HS-27A (cell line): ENCODE results near the gene HERPUD2.
"Not testable (repeated sequence)": the region's sequence is repeated elsewhere in the genome, so short reads cannot be mapped to it uniquely, and the experiment has no call there.

ENCODE experiments used
- DNase-seq: peaks from one replicate; pipeline ENCODE4 v3.0.0-alpha.2; 2012; ENCODE audit warnings: low read depth, missing footprints

HERPUD2 gene

DNA sequence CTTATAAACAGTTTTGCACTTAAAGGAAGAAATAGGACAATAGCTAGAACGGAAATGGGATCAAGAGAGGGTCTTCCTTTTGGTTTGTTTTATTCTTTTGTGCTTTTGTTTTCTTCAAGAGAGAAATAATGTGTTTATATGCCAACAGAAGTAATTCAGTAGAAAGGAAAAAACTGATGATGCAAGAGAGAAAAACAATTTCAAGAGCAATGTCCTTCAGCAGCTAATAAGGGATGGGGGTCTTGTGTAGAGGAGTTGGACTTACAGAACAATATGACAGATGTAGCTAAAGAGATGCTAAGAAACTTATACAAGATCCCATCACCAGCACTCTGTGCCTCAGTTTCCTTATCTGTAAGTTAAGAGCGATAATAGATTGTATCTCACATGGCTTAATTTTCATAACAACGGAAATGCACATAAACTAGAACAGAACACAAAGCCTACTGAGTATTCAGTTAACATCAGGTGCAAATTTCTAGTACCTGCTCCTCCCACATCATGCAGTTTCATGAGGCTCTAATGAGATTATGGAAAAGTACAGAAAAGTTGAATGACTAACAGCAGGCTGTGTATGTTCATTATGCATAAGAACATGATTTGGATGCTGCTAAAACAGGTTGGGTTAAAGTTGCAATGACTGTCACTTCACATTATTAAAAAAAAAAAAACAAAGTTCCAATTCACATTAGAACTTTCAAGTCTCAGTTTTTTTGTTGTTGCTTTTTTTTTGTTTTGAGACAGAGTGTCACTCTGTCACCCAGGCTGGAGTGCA is 17.2 kb downstream of the HERPUD2 start:
- no peak for DNase-seq

DNA sequence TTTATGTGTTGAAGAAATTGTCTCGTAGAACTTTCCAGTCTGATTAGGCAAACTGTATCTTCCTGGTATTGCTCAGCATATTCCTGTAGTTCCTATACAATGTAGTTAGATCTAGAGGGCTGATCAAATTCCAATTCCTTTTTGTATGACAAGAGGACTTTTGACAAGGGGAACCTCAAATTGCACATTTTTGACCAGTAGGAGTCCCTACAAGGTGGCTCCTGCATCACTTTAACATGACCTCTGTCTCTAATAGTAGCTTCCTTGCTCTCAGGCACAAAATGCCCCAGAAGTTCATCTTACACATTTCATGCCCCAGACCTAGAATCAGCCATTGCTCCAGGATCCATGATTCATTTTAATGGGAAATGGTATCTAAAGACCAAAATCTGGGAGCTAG is 18.7 kb downstream of the HERPUD2 start:
- DNase-seq, result no peak

DNA sequence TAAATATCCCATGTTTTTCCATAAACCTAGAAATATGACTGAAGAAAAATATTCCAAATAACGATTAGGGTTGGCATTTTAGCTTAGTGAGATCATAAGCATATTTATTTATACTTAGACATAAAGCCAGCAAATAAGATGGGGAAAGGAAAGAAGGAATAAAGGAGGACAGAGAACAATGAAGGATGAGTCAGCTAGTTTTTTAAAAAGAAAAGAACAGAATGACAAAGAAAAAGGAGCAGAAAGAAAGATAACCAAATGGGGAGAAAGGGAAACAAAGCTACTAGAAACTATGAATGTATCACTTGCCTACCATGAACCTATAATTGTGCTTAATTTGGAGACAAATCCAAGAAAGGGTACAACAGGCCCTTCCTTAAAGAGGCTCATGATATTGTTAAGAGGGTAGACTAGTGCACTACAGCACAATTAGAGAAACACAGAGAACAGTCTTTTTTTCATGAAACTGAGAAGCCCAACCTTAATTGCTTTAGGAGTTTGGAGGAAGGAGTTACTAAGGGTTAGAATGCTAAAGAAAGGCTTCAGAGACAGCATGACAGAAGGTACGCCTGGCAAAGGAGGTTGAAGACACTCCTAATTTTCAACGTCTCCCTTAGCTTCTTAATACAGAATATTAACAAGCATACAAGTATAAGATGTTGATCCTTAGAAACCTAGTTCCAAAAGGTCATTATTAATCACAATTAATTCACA is 23.9 kb downstream of the HERPUD2 start:
- no peak for DNase-seq

DNA sequence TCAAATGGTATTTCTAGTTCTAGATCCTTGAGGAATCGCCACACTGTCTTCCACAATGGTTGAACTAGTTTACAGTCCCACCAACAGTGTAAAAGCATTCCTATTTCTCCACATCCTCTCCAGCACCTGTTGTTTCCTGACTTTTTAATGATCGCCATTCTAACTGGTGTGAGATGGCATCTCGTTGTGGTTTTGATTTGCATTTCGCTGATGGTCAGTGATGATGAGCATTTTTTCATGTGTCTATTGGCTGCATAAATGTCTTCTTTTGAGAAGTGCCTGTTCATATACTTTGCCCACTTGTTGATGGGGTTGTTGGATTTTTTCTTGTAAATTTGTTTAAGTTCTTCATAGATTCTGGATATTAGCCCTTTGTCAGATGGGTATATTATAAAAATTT is 34.5 kb downstream of the HERPUD2 start:
- not testable (repeated sequence) for DNase-seq

DNA sequence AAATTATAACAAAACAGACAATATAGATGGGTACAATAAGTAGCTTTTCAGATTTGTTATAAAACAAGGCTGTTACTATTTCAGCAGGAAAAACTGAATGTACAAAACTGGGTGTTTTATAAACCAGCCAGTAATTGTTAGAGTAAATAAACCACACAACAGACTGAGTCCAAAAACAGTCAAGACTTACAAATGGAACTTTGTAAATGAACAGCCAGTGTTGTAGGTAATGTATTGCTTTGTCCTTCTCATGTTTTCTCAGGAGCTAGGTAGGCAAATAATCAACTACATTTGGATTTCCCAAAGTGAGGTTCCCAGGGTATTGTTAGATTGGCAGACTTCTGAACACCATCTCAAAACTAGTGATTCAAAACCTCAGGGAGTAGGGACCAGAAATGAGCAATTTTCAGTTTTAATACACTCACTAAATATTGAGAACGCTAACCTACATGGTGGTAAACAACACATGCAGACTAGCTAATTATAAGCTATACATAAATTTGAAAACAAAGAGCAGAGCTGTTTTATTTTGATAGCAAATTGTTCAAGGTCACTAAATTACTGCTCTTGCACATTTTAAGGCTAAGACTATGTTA is 36.2 kb downstream of the HERPUD2 start:
- DNase-seq, result no peak

DNA sequence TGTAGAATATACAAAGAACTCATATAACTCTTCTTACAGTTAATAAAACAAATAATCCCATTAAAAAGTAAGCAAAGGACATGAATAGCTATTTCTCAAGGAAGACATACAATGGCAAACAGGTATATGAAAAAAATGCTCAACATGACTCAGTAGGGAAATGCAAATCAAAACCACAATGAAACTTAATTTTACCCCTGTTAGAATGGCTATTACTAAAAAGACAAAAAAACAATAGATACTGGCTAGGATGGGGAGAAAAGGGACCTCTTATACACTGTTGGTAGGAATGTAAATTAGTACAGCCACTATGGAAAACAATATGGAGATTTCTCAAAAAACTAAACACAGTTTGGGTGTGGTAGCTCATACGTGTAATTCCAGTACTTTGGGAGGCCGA is 37.8 kb downstream of the HERPUD2 start:
- DNase-seq, result no peak

DNA sequence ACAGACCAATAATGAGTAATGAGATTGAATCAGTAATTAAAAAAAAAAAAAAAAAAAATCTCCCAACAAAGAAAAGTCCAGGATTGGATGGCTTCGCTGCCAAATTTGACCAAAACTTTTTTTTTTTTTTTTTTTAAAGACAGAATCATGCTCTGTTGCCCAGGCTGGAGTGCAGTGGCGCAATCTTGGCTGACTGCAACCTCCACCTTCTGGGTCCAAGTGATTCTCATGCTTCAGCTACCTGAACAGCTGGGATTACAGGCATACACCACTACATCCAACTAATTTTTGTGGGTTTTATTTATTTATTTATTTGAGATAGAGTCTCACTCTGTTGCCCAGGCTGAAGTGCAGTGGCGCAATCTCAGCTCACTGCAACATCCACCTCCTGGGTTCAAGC is 40.4 kb downstream of the HERPUD2 start:
- not testable (repeated sequence) for DNase-seq

DNA sequence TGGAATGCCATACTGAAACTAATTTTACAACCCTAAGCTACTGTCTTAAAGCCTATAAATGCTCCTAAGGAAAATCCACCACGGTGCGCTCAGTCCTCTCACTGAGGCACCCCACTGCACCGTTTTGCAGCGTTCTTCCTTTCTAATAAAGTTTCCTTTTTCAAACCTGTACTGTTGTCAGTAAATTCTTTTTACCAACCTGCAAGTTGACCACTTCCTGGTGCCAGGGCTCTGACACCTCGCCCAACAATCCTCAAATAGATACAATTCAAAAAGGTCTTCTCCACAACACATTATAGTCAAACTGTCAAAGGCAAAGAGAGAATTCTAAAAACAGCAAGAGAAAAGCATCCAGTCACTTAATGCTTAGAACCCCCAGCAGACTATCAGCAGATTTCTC is 42.8 kb downstream of the HERPUD2 start:
- no peak for DNase-seq

DNA sequence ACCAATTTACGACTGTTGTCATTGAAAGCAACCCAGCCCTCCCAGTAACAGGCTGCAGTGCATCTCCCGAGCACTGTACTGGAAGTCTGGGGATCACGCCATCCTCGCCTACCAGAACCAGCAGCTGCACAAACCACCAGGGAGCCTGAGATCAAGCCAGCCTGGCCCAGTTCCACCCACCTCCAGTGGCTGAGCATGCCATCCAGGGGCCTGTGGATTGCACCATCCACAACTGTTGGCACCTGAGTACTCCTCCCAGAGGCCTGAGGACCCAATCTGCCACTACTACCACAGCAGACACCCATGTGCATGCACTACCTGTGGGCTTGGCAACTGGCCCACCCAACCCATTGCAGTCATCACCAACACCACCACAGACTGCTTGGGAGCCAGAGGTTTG is 44.2 kb downstream of the HERPUD2 start:
- DNase-seq, result no peak

DNA sequence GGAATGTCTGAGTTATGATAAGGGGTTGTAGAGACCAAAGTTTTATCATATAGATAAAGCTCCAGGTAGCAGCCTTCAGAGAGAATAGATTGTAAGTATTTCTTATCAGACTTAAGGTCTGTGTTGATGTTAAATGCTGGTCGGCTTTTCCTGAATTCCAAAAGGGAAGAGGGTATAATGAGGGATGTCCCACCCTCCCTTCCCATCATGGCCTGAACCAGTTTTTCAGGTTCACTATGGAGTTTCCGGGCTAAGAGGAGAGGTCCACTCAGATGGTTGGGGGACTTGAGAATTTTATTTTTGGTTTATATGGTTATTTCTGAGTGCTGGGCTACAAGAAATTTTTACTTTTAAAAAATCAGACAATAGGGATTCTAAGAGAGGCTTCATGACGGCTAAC is 45.2 kb downstream of the HERPUD2 start:
- no peak for DNase-seq

DNA sequence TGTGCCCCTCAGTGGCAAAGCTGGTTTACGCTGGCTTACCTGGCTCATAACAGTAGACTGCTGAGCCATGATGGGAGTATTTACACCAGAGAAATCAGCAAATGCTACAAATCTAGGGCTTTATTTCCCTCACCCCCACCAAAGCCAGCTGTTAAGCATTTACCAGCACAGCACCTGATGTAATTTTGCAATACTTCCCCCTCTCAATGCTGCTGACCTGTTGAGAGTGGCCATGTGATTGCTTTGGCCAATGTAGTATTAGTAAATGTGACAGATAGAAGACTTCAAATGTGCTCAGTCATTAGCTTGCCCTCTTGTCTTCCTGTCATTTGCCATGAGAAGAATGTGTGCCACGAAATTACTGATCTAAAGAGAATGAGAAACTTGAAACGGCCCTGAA is 46.6 kb downstream of the HERPUD2 start:
- DNase-seq, result no peak

DNA sequence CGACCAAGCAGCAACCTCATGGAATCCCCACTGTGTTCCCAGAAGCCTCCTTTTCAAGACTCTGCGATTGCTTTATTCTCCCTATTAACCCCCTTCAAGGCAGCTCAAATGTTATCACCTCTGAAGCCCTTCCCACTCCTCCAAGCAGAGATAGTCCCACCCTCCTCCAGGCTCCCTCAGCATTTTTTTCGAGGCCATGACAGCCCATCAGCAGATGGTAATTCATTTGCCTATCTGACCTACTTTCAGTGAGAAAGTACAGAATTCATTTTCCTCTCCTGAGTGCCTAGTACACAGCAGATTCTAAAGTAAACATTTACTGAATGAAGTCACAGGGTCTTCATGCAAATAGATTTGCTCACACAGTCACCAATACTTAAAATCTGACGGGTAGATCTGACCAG is 47.8 kb downstream of the HERPUD2 start:
- no peak for DNase-seq

DNA sequence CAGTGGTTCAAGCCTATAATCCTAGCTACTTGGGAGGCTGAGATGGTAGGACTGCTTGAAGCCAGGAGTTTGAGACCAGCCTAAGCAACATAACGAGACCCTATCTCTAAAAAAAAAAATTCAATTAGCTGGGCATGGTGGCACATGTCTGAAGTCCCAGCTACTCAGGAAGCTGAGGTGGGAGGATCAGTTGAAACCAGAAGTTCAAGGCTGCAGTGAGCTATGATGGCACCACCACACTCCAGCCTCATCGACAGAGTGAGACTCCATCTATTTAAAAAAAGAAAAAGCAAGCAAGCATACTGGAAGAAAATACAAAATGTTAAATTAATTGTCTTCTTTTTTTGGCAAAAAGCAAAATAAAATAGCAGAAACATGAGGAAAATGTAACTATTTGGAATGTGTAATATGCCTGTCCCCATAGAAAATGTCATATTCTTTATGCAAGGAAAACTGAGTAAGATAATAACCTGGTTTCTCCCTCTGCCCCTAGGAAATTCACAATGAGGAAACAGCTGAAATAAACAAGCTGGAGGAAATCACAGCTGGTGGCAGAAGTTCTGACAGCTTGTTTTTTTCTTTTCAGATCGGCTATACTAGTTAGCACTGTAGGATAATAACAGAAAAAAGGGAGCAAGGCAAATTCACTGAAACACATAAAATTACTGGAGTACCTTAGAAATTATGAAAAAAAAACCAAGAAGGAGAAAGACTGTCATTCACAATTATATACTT is 48.5 kb downstream of the HERPUD2 start:
- DNase-seq, result no peak

DNA sequence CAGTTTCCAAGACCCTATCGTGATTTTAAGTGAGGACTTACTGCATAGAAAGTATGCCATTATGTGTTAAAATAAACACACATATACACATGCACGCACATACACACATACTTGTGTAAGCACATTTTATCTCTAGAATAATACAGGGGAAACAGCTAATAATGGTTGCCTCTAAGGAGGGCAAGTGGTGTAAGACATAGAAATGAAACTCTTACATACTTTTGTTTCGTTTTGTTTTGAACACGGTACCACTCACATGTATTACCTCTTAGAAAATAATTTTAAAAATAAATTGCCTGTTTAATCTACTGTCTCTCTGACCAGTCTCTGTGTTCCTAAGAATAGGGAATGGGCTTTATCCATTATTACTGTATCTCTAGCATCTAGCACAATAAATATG is 49.2 kb downstream of the HERPUD2 start:
- no peak for DNase-seq

DNA sequence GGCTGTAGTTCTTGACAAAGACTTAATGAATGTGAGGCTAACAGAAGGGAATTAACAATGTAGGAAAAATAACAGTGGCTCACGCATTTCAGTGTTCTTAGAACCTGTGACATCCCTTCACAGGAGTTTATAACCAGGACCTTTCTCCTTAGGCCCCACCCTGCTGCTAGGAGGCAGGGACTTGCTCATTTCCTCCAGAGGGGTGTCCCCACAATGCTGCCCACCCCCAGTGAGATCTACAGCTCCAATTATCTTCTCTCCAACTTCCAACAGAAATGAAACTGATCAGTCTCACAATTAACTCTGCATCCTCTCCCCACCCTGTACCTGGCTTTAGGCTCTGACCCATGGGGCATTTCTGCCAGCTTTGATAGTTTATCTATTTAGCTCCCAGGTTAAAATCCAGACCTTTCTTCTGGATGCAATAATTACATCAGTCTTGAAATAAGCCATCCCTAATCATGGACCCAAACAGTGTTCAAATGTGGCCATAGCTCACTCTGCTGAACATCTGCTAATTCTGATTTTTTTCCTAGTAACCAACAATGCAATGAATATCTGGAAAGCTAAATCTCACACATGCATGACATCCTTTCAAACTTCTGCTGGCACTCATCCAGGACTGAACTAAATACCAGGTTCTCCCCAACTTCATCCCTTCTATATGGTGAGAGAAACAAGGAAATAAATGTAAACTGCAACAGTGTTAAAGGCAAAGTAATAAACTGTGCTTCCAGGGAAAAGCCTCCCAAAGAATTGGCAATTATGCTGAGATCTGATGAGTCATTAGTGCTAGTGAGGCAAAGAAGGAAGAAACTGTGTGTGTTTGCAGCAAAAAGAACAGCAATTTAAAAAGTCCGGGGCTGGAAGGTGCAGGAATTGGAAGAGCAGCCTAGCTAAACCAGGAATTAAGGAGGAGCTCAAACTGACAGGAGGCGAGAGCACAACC is 64.6 kb downstream of the HERPUD2 start:
- no peak for DNase-seq

DNA sequence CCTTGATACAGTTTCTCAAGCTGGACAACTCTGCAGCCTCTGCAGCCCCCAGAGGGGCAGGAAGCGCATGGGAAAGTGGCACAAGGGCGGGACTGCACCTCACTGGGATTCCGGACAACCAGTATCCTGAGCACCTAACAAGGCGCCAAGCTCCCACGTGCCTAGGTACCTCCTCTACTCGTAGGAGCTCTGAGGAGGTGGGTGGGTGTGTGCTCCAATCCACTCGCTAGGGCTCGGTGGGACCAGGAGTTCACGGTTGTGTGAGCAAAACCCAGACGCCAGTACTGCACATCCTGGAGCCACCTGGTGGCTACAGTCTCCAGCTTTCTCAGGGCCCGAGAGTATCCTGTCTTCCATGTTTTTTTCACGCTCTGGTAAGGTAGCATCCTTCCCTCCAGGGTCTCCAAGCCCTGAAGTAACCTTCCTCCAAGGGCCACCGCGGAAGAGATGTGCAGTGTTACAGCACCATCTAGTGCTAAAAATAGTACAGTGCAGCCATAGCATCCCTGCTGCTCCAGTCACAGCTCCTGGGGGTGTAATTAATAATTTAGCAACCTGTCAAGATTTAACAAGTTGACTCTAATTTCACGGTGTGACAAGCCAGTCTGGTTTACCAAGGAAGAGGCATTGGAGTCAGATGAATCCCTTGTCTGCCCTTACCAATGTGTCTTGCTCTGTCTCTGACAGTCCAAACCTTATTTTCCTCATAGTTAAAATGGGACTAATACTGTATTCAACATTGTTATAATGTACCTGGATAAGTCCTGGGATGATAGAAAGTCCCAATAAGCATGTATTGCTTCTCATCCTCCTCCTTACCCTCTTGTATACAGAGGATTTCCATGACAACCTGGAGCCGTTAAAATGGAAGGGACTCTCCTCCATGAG is 70.4 kb downstream of the HERPUD2 start:
- DNase-seq, result no peak

DNA sequence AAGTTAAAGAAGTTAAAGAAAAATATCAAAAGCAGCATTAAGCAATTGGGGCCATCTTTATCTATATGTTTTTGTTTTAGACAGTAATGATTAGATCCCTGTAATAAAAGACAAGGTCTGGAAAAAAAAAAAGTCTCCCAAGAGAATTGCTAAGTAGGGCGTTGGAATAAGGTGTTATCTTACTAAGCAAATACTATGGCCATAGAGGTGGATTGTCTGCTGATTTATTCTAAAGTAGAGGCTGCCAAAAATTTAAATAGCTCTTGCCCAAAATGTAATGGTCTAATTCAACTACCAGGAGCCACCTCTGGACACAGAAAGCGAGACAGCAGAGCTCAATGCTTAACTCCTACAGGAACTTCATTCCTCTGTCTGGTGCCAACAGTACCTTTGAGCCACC is 71.6 kb downstream of the HERPUD2 start:
- DNase-seq, result no peak

DNA sequence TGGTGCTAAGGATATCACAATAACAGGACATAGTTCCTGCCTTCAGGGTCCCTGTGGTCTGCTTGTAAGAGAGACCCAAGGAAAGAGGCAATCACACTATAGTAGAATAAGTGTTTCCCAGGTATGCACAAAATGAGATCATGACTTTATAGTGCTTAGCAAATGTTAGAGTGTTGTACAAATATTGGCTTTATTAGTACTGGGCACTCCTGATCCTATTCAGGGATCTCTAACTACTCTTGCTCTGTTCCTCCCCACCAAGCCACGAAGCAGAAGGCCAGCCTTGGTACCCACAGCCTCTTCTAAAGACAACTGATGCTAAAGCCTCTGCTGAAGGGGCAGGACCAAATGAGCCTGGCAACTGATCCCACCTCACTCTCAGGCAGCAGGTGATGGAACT is 75.1 kb downstream of the HERPUD2 start:
- DNase-seq, result no peak

DNA sequence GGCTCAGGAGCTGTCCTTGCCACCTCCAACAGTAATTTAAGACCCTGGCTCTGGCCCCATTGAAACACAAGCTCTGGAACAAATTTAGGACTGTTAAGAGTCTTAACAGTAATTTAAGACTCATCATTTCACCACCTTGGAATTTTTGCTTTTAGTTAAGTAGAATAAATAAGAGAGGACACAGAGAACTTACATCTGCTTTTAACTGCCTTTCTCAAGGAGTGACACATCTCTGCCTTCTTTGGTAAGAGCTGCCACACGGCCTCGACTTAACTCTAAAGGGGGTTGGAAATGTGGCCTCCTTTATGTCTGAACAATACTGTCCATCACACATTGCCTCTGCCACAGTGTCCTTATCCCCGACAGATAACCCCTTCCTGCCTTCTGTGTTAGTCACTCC is 77.9 kb downstream of the HERPUD2 start:
- no peak for DNase-seq

DNA sequence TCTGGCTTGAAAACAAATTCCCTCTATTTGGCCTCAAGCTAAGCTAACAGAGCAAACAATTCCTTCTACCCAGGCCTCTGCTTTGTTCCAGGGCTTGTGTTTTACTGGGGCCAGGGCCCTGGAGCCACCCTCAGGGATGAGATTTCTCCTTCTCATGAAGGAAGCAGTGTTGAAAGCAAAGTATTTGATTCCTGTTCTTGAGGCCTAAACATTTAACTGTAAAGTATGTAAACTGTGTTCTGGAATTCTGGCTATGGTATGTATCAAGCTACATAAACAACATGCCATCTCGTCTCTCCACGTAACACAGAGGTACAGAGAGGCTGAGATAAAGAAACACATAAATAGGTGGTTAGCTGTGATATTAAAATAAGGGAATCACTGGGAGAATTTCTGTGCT is 81.8 kb downstream of the HERPUD2 start:
- no peak for DNase-seq

DNA sequence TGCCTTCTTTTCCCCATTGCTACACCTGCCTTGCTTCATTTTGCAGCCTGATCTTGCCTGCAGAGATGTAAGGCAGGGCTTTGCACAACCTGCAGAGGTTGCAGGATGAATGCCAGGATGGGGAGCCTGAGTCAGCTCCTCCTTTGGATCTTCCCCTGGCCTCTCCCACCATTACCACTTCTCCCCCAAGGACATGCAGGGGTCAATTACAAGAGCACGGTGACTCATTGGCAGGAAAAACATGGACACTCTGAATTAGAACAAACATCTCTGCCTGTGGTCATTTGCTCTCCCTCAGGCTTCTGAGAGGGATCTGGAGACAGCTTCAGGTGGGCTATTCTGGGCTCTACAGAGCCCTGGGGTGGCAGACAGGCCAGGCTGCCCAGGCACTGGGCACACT is 89.2 kb downstream of the HERPUD2 start:
- no peak for DNase-seq
